Stimulated activated CD4-positive, alpha-beta T cell treated with anti-CD3 and anti-CD28 coated beads, Interleukin-4, amount 100 ng/mL, for 4 hours (primary cell): ENCODE measurements around the gene CRYBG2.
A peak's percentile ranks its signal among the peaks of the same experiment; 100 is the strongest.
"Not testable (repeated sequence)": the region's sequence is repeated elsewhere in the genome, so short reads cannot be mapped to it uniquely, and the experiment has no call there.

Experiments
- DNase-seq, 2 experiments: peaks; one replicate each; pipeline ENCODE4 v3.0.0-alpha.2; 2020

CRYBG2 gene

GRCh38 chr1:26349877-26350244 is 4.1 kb downstream of the CRYBG2 start:
- no peak for DNase-seq

- DNase-seq = no peak
Observed at GRCh38 chr1:26349188-26349876, 4.6 kb downstream of the CRYBG2 start.

- DNase-seq = no peak
Observed at GRCh38 chr1:26346274-26347033, 7.5 kb downstream of the CRYBG2 start.

- DNase-seq = no peak
Observed at GRCh38 chr1:26345718-26346117, 8.2 kb downstream of the CRYBG2 start.

GRCh38 chr1:26344147-26344920 is 9.6 kb downstream of the CRYBG2 start:
- DNase-seq = no peak

DNA sequence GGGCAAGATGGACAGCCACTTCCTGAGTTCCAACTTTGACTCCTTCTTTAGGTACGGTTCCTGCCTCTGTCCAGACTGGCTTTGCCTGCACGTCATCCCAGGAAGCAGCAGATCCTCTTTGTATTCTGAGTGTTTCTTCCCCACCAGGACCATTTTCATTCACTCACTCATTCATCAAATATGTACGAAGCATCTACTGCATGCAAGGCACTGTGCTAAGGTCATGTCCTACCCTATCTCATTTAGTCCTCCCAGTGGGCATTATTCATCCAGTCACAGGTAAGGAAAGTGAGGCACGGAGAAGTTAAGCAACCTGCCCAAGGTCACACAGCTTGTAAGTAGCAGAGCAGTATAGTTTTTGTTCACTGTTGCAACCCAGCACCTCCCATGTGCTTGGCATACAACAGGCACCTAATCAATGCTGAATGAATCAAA is 13.9 kb downstream of the CRYBG2 start:
- DNase-seq = no peak

GRCh38 chr1:26338670-26339069 is 15.3 kb downstream of the CRYBG2 start:
- DNase-seq = no peak

DNA sequence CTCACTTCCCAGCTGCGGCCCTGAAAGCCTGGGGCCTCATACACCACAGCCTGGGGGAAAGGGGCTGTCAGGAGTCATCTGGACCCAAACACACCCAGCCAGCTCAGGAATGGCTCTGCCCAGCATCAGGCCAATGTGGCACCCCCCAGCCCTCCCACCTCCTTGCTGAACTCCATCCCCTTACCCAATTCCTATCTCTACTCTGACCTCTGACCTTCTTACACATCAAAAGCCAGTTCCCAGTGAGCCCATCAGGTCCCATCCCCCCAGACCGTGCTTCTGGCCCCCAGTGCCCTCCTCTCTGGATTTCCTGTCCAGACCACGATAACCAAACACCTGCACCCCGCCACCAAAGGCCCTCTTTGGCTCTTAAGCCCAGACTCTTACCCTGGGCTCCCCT is 16.3 kb downstream of the CRYBG2 start:
- no peak for DNase-seq

GRCh38 chr1:26337206-26337535 is 16.8 kb downstream of the CRYBG2 start:
- no peak for DNase-seq

- DNase-seq = peak; percentile 86 to 87
Observed at GRCh38 chr1:26336477-26337205, 17.3 kb downstream of the CRYBG2 start.

DNA sequence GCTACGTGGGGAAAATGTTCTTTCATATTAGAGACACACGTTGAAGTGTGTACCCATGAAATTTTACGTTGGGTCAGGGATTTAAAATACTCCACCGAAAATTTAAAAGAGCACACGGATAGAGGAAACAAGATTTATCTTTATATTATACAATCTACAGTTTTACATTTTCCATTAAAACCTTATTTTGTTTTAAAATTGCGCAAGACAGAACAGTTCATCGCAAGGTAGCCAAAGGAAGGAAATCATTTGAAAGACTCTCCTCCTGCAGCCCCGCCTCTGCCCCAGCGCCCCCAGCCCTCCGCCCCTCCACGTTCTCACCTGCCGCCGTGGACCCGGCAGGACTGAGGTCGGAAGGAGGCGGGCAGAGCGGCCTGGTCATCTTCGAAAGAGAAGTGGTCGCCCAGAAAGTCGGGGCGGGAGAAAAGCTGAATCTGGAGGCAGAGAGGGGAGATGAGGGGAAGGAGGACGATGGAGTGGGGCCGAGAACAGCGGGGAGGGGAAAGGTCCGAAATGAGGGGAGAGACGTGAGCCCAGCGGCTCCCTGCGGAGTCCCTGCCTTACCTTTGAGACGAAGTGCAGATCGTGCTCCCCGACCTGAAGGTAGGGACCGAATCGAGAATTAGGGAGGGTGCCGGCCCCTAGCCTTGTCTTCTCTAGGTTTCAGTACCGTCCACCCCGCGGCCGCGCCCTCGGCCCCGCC is 18.0 kb downstream of the CRYBG2 start:
- DNase-seq = peak in 1 of 2 experiments; percentile 4

GRCh38 chr1:26333312-26333711 is 20.6 kb downstream of the CRYBG2 start:
- DNase-seq = not testable (repeated sequence)

DNA sequence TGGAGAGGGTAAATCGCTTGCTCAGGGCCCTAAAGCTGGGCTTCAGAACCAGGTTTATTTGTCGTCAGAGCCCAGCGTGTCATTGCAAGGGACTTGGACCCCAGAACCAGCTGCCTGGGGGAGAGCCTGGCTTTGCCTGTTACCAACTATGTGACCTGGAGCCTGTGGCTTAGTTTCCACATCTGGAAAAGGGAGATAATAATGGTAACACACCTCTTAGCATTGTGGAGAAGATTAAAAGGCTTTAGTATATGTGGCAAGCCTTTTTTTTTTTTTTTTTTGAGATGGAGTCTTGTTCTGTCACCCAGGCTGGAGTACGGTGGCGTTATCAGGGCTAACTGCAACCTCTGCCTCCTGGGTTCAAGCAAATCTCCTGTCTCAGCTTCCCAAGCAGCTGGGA is 23.7 kb downstream of the CRYBG2 start:
- DNase-seq = no peak

- not testable (repeated sequence) for DNase-seq
Observed at GRCh38 chr1:26329380-26329779, 24.6 kb downstream of the CRYBG2 start.

- DNase-seq = no peak
Observed at GRCh38 chr1:26328597-26328996, 25.3 kb downstream of the CRYBG2 start.

- no peak for DNase-seq
Observed at GRCh38 chr1:26327956-26328362, 26.0 kb downstream of the CRYBG2 start.

- DNase-seq = no peak
Observed at GRCh38 chr1:26324550-26324949, 29.4 kb downstream of the CRYBG2 start.

DNA sequence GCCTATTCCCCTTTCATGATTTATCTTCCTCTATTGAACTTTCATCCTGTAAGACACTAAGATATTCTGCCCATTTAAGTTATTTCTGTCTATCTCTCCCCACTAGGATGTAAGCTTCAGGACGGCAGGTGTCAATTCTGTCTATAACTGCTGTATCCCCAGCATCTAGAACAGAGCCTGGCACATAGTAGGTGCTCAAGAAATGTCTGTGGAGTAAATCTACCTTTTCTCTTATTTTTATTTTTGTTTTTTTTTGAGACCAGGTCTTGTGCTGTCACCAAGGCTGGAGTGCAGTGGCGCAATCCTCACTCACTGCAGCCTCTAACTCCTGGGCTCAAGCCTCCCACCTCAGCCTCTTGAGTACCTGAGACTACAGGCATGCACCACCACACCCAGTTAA is 30.5 kb downstream of the CRYBG2 start:
- DNase-seq = no peak

- DNase-seq = no peak
Observed at GRCh38 chr1:26322042-26322331, 31.9 kb downstream of the CRYBG2 start.

- DNase-seq = peak; percentile 90 to 94
Observed at GRCh38 chr1:26321315-26322041, 32.5 kb downstream of the CRYBG2 start.

GRCh38 chr1:26320896-26321295 is 33.0 kb downstream of the CRYBG2 start:
- no peak for DNase-seq
